IPS-20b (cell line): ENCODE measurements around the gene NGEF.

Experiments used
- H3K27ac ChIP-seq: one replicate; pipeline ENCODE4 v1.5.1; 2013; ENCODE audit warnings: low read length
- H3K27me3 ChIP-seq: 2 replicates; pipeline ENCODE4 v1.6.1; 2013; ENCODE audit warnings: mild to moderate bottlenecking, low read length, inconsistent platforms; ENCODE audit not compliant: insufficient read depth
- H3K36me3 ChIP-seq: 2 replicates; pipeline ENCODE4 v1.6.1; 2013; ENCODE audit warnings: low read depth, mild to moderate bottlenecking, inconsistent platforms, low read length, moderate library complexity; ENCODE audit not compliant: insufficient read depth
- H3K4me1 ChIP-seq: 2 replicates; pipeline ENCODE4 v1.6.1; 2013; ENCODE audit warnings: mild to moderate bottlenecking, control low read depth, inconsistent platforms, low read length, moderate library complexity; ENCODE audit not compliant: insufficient read depth
- H3K4me3 ChIP-seq: 2 replicates; pipeline ENCODE4 v1.5.1; 2013; ENCODE audit warnings: mild to moderate bottlenecking, low read length, inconsistent platforms
- H3K9ac ChIP-seq: 2 replicates; pipeline ENCODE4 v1.6.1; 2013; ENCODE audit warnings: low read depth, mild to moderate bottlenecking, inconsistent platforms, low read length, moderate library complexity
- H3K9me3 ChIP-seq: 2 replicates; pipeline ENCODE4 v1.6.1; 2013; ENCODE audit warnings: mild to moderate bottlenecking, low read depth, low read length, inconsistent platforms; ENCODE audit not compliant: insufficient read depth

NGEF gene

GRCh38 chr2:232973011-232973735 lies 39.9 kb downstream of the NGEF start:
- Histone ChIP-seq H3K9ac (no peak overlapping the region), H3K9me3 (no peaks in the 10 kb centered on the region), H3K4me3 (no peak overlapping the region), H3K36me3 (no peaks in the 10 kb centered on the region), H3K4me1 (peaks cover 4% of the 10 kb centered on the region; the same call in 1 of the 2 replicates), H3K27ac (no peak overlapping the region), H3K27me3 (no peaks in the 10 kb centered on the region)

- Histone ChIP-seq H3K4me3 (no peak overlapping the region), H3K27ac (no peak overlapping the region)
These were observed 41.3 kb downstream of the NGEF start for GRCh38 chr2:232971744-232972143.

GRCh38 chr2:232970051-232970450 lies 43.0 kb downstream of the NGEF start:
- H3K27me3 ChIP-seq, result no peaks in the 10 kb centered on the region

More at GRCh38 chr2:232971744-232972143, 41.3 kb downstream of the NGEF start:
- H3K9me3 ChIP-seq, result no peaks in the 10 kb centered on the region
- peaks cover 6% of the 10 kb centered on the region; the same call in 1 of the 2 replicates for H3K4me1 ChIP-seq
- H3K9ac ChIP-seq, result no peak overlapping the region
- H3K27me3 ChIP-seq, result no peaks in the 10 kb centered on the region
- H3K36me3 ChIP-seq, result no peaks in the 10 kb centered on the region

GRCh38 chr2:232967474-232967873 lies 45.6 kb downstream of the NGEF start:
- H3K36me3 ChIP-seq, result no peaks in the 10 kb centered on the region
- H3K9me3 ChIP-seq, result no peaks in the 10 kb centered on the region; the same call in 1 of the 2 replicates
- no peak overlapping the region for H3K9ac ChIP-seq
- no peak overlapping the region for H3K4me3 ChIP-seq
- H3K27me3 ChIP-seq, result no peaks in the 10 kb centered on the region
- no peak overlapping the region for H3K27ac ChIP-seq
- H3K4me1 ChIP-seq, result peaks cover 10% of the 10 kb centered on the region; the same call in 1 of the 2 replicates

More at GRCh38 chr2:232970051-232970450, 43.0 kb downstream of the NGEF start:
- Histone ChIP-seq H3K9ac (no peak overlapping the region), H3K9me3 (no peaks in the 10 kb centered on the region; the same call in 1 of the 2 replicates), H3K36me3 (no peaks in the 10 kb centered on the region), H3K4me3 (no peak overlapping the region), H3K27ac (no peak overlapping the region), H3K4me1 (peaks cover 10% of the 10 kb centered on the region; the same call in 1 of the 2 replicates)

GRCh38 chr2:232966122-232966521 lies 46.9 kb downstream of the NGEF start:
- Histone ChIP-seq H3K9ac (no peak overlapping the region), H3K9me3 (peaks cover 5% of the 10 kb centered on the region), H3K4me1 (peaks cover 10% of the 10 kb centered on the region; the same call in 1 of the 2 replicates), H3K27me3 (no peaks in the 10 kb centered on the region), H3K4me3 (no peak overlapping the region), H3K27ac (no peak overlapping the region), H3K36me3 (no peaks in the 10 kb centered on the region)

- peaks cover 5% of the 10 kb centered on the region for H3K9me3 ChIP-seq
- H3K27me3 ChIP-seq, result no peaks in the 10 kb centered on the region
- peaks cover 6% of the 10 kb centered on the region; the same call in 1 of the 2 replicates for H3K4me1 ChIP-seq
- no peaks in the 10 kb centered on the region for H3K36me3 ChIP-seq
- no peak overlapping the region for H3K4me3 ChIP-seq
- H3K9ac ChIP-seq, result no peak overlapping the region
- H3K27ac ChIP-seq, result no peak overlapping the region
These were observed 49.1 kb downstream of the NGEF start for GRCh38 chr2:232963913-232964312.

- no peaks in the 10 kb centered on the region for H3K27me3 ChIP-seq
- H3K4me1 ChIP-seq, result no peaks in the 10 kb centered on the region
- no peak overlapping the region for H3K4me3 ChIP-seq
- H3K27ac ChIP-seq, result no peak overlapping the region
- H3K36me3 ChIP-seq, result no peaks in the 10 kb centered on the region
- peaks cover 5% of the 10 kb centered on the region for H3K9me3 ChIP-seq
- H3K9ac ChIP-seq, result no peak overlapping the region
These were observed 52.2 kb downstream of the NGEF start for GRCh38 chr2:232960862-232961261.

GRCh38 chr2:232959139-232959538 lies 53.9 kb downstream of the NGEF start:
- no peak overlapping the region for H3K4me3 ChIP-seq
- H3K9ac ChIP-seq, result no peak overlapping the region
- H3K27me3 ChIP-seq, result no peaks in the 10 kb centered on the region
- H3K27ac ChIP-seq, result no peak overlapping the region
- no peaks in the 10 kb centered on the region for H3K4me1 ChIP-seq
- H3K36me3 ChIP-seq, result no peaks in the 10 kb centered on the region
- H3K9me3 ChIP-seq, result peaks cover 5% of the 10 kb centered on the region

- H3K4me1 ChIP-seq, result no peaks in the 10 kb centered on the region
- H3K27ac ChIP-seq, result no peak overlapping the region
- H3K27me3 ChIP-seq, result no peaks in the 10 kb centered on the region
- no peaks in the 10 kb centered on the region for H3K36me3 ChIP-seq
- no peak overlapping the region for H3K9ac ChIP-seq
- H3K9me3 ChIP-seq, result peaks cover 5% of the 10 kb centered on the region
- H3K4me3 ChIP-seq, result no peak overlapping the region
These were observed 55.4 kb downstream of the NGEF start for GRCh38 chr2:232957657-232958090.

- no peaks in the 10 kb centered on the region for H3K9me3 ChIP-seq
- no peaks in the 10 kb centered on the region for H3K4me1 ChIP-seq
- H3K27me3 ChIP-seq, result no peaks in the 10 kb centered on the region
- H3K4me3 ChIP-seq, result no peak overlapping the region
- no peak overlapping the region for H3K27ac ChIP-seq
- no peak overlapping the region for H3K9ac ChIP-seq
- no peaks in the 10 kb centered on the region for H3K36me3 ChIP-seq
These were observed 57.2 kb downstream of the NGEF start for GRCh38 chr2:232955856-232956255.

- Histone ChIP-seq H3K9me3 (no peaks in the 10 kb centered on the region), H3K27me3 (no peaks in the 10 kb centered on the region), H3K27ac (no peak overlapping the region), H3K36me3 (no peaks in the 10 kb centered on the region), H3K4me1 (no peaks in the 10 kb centered on the region), H3K9ac (no peak overlapping the region), H3K4me3 (no peak overlapping the region)
These were observed 58.4 kb downstream of the NGEF start for GRCh38 chr2:232954691-232955090.

GRCh38 chr2:232951891-232952290 lies 61.2 kb downstream of the NGEF start:
- no peak overlapping the region for H3K27ac ChIP-seq
- no peaks in the 10 kb centered on the region for H3K4me1 ChIP-seq
- no peaks in the 10 kb centered on the region for H3K36me3 ChIP-seq
- H3K27me3 ChIP-seq, result no peaks in the 10 kb centered on the region
- no peak overlapping the region for H3K9ac ChIP-seq
- H3K4me3 ChIP-seq, result no peak overlapping the region
- no peaks in the 10 kb centered on the region for H3K9me3 ChIP-seq
